Measurements from ENCODE around the gene SQSTM1. TPM values are rescaled to one million over a fixed set of nuclear protein-coding genes. Genes with fewer than 3 reads are reported as not detected.

The SQSTM1 gene
- total RNA-seq, 4 donors from 2014 or later = 94.7 to 874 (median 439) TPM

DNA sequence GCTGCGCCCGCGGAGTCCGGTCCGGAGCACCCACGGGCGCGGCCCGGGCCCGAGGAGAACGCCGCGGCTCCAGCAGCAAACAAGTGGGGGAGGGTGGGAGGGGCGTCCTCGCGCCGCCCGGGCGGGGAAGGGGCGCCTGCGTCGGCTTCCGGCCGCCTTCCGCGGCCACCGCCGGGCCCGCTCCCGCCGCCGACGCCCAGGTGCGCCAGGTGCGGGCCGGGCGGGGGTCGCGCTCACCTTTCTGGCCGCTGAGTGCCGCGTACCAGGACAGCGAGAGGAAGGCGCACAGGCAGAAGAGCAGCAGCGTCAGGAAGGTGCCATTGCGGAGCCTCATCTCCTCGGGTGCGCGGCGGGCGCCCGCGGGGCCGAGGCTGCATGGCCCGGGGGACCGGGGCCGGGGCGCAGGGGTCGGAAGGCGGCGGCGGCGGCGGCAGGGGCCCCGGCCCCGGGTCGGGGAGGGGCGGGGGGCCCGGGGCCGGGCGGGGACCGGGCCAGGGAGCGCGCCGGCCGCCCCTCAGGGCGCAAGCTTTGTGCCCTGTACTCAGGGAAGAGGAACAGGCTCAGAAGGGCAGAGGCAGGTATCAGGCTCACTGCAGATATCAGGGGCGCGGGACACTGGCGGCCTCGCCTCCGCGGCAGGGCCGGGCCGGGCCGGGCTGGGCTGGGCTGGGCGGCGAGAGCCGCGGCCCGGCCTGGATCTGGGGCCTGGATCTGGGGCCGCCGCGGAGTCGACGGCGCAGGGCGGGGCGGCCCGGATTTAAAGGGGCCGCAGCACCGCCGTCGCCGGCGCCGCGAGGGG, 14.3 kb upstream of the SQSTM1 start, which contains the start of gene MGAT4B:
MGAT4B (minus strand) TSS at position 617 of the 799 bp plus-strand sequence; CDS start at position 334, 283 bp downstream.
- intact Hi-C loops (cut with DNase I; ENCODE audit: low total_unique reads) = no loop called here
- Histone ChIP-seq H3K27me3 (no peaks in the 10 kb centered on the region), H3K9me3 (no peaks in the 10 kb centered on the region), H3K36me3 (no peaks in the 10 kb centered on the region), H3K4me3 (peak within 1 kb of the TSS; percentile 67 to 69), H3K4me1 (peaks cover 0 to 6% of the 10 kb centered on the region in 2 donors), H3K27ac (peak within 1 kb of the TSS; percentile 94)
- TF ChIP-seq, protein P1, sequence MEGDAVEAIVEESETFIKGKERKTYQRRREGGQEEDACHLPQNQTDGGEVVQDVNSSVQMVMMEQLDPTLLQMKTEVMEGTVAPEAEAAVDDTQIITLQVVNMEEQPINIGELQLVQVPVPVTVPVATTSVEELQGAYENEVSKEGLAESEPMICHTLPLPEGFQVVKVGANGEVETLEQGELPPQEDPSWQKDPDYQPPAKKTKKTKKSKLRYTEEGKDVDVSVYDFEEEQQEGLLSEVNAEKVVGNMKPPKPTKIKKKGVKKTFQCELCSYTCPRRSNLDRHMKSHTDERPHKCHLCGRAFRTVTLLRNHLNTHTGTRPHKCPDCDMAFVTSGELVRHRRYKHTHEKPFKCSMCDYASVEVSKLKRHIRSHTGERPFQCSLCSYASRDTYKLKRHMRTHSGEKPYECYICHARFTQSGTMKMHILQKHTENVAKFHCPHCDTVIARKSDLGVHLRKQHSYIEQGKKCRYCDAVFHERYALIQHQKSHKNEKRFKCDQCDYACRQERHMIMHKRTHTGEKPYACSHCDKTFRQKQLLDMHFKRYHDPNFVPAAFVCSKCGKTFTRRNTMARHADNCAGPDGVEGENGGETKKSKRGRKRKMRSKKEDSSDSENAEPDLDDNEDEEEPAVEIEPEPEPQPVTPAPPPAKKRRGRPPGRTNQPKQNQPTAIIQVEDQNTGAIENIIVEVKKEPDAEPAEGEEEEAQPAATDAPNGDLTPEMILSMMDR (IDR thresholded peaks at IDR 0.05) = peak in 2 of 4 experiments; percentile 2 to 27
- TF ChIP-seq POLR2A (IDR thresholded peaks at IDR 0.05) = peak in 1 of 2 donors; percentile 71
- DNase-seq = peak; percentile 58 to 76

DNA sequence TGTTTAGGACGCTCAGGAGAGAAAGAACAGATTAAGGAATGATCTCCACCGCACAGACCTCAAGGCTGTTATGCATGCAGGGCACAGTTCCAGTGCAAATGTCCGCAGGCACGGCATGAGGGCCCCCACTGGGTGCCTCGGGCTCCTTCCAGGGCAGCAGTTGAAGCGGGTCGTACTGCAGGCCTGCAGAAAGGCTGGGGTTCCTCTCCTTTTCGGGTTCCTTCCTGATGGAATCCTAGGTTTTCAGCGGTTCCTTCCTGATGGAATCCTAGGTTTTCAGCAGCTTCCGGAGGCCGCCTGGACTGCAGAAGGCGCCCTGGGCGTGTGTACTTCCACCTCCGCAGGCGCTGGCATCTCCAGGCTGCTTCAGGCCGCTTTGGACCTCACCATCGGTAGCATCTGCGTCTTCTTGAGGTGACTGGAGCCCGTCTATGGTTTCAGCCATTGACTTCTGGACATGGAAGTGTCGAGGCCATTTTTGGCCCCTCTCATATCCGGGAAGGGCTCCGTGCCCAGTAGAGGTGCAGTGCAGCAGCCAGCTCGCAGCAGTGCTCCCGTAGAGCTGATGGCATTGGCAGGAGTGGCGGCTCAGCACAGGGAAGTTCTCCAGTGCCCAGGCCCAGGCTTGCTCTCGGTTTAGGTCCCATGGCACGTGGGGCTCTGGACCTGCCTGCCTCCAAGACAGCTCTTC, 8.4 kb upstream of the SQSTM1 start:
- intact Hi-C loops (cut with DNase I; ENCODE audit: low total_unique reads) = no loop called here
- Histone ChIP-seq H3K27me3 (no peaks in the 10 kb centered on the region), H3K36me3 (no peaks in the 10 kb centered on the region), H3K4me1 (no peaks in the 10 kb centered on the region), H3K4me3 (no peak overlapping the region), H3K27ac (no peak overlapping the region), H3K9me3 (no peaks in the 10 kb centered on the region)
- DNase-seq = no peak
- TF ChIP-seq, protein P1 (IDR thresholded peaks at IDR 0.05) = no peak
- TF ChIP-seq POLR2A (IDR thresholded peaks at IDR 0.05) = no peak

DNA sequence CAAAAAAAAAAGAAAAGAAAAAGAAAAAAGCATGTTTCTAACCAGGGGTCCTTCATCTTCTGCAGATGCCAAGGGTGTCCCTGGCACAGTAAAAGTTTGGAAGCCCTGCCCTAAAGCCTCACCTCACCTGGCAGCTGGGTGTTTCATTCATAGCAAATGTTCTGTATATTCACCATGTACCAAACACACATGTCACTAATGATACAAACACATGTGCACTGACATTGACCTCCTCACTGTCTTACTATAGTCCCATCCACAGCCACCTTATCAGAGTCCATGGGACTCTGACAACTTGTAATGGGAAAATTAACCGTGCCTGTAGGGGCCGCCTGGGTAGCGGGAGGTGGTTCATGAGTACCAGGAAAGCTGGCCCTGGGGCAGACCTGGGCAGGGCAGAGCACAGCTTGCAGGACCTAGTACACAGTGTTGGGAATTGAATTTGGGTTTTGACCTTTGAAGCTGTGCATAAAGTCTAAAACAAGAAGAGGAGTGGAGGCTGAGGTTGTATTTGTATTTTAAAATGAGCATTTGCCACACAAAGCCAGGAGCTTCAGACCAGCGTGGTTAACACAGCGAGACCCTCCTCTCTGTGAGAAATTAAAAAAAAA, 7.6 kb upstream of the SQSTM1 start:
- H3K4me1 ChIP-seq = no peaks in the 10 kb centered on the region
- no peaks in the 10 kb centered on the region for H3K27me3 ChIP-seq
- TF ChIP-seq, protein P1 (IDR thresholded peaks at IDR 0.05) = no peak
- no peak for TF ChIP-seq POLR2A (IDR thresholded peaks at IDR 0.05)
- no peak overlapping the region for H3K4me3 ChIP-seq
- intact Hi-C loops (cut with DNase I; ENCODE audit: low total_unique reads) = no loop called here
- no peaks in the 10 kb centered on the region for H3K36me3 ChIP-seq
- DNase-seq = no peak
- H3K9me3 ChIP-seq = no peaks in the 10 kb centered on the region
- H3K27ac ChIP-seq = no peak overlapping the region

DNA sequence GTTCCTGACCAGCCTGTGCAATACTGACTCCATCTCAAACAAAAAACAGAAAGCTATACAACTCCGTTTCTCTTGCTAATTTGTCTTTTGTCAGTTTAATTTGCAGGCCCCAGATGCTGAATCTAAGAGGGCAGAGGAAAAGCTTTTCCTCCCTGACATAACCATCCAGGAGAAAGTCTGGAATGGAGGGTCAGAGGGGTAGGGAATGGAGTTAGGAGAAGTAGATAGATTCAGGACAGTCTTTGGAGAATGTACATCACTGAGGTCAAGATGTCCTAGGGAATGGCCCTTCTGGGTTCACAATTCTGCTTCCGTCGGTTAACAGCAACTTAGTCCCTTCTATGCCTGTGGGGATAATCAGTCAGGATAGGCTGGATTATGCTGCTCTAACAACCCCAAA, 6.6 kb upstream of the SQSTM1 start:
- H3K27ac ChIP-seq = no peak overlapping the region
- H3K4me3 ChIP-seq = no peak overlapping the region
- H3K9me3 ChIP-seq = no peaks in the 10 kb centered on the region
- H3K36me3 ChIP-seq = no peaks in the 10 kb centered on the region
- intact Hi-C loops (cut with DNase I; ENCODE audit: low total_unique reads) = no loop called here
- TF ChIP-seq POLR2A (IDR thresholded peaks at IDR 0.05) = no peak
- TF ChIP-seq, protein P1 (IDR thresholded peaks at IDR 0.05) = no peak
- no peaks in the 10 kb centered on the region for H3K4me1 ChIP-seq
- DNase-seq = no peak
- no peaks in the 10 kb centered on the region for H3K27me3 ChIP-seq
